ENCODE measurements around the gene MED17. TPM values are rescaled to one million over a fixed set of nuclear protein-coding genes. Genes with fewer than 3 reads are reported as not detected.

The MED17 gene
- total RNA-seq, result 81.1 TPM

GRCh38 chr11:93784145-93784934, at the start of gene MED17:
Gene MED17, plus strand, starts transcription at chr11:93784282. Its CDS starts 232 bp downstream, at chr11:93784514.

GRCh38 chr11:93741094-93741881, 42.8 kb upstream of the MED17 start, which contains the start of the genes C11orf54 and TAF1D:
Gene C11orf54, plus strand, starts transcription at chr11:93741672. Its CDS starts 5,722 bp downstream, at chr11:93747394.
Gene TAF1D, minus strand, starts transcription at chr11:93741495. Its CDS starts 2,191 bp downstream, at chr11:93739304.

GRCh38 chr11:93850594-93851018, 66.5 kb downstream of the MED17 start, which contains the start of gene VSTM5:
Gene VSTM5, minus strand, starts transcription at chr11:93850618. Its CDS starts 116 bp downstream, at chr11:93850502.

Small RNA genes within 50 kb of the gene (small RNA-seq; reads per million reads assigned to genes)
- gene RF00019 (ENCODE audit: low replicate concordance) (not detected), gene SNORA40 (ENCODE audit: low replicate concordance) (not detected)

Other genes starting within 250 kb of the MED17 start
- 4.4 TPM for gene SMCO4, start 240.9 kb upstream of the MED17 start, total RNA-seq
- 55.4 TPM for gene CEP295, start 122.6 kb upstream of the MED17 start, total RNA-seq
- gene TAF1D, start 42.8 kb upstream of the MED17 start, total RNA-seq, result 179 TPM
- 49.1 TPM for gene C11orf54, start 42.6 kb upstream of the MED17 start, total RNA-seq
- gene VSTM5, start 66.3 kb downstream of the MED17 start, total RNA-seq, result 4.7 TPM
- not detected for gene HEPHL1, start 237.1 kb downstream of the MED17 start, total RNA-seq

Measured in parietal lobe (tissue), 2 donors.